ENCODE data around the gene PAX4. TPM values are rescaled to one million over a fixed set of nuclear protein-coding genes. Genes with fewer than 3 reads are reported as not detected.

The PAX4 gene
- total RNA-seq, 4 donors from 2014 or later: 0.41 to 5.0 TPM; not detected in 2

DNA sequence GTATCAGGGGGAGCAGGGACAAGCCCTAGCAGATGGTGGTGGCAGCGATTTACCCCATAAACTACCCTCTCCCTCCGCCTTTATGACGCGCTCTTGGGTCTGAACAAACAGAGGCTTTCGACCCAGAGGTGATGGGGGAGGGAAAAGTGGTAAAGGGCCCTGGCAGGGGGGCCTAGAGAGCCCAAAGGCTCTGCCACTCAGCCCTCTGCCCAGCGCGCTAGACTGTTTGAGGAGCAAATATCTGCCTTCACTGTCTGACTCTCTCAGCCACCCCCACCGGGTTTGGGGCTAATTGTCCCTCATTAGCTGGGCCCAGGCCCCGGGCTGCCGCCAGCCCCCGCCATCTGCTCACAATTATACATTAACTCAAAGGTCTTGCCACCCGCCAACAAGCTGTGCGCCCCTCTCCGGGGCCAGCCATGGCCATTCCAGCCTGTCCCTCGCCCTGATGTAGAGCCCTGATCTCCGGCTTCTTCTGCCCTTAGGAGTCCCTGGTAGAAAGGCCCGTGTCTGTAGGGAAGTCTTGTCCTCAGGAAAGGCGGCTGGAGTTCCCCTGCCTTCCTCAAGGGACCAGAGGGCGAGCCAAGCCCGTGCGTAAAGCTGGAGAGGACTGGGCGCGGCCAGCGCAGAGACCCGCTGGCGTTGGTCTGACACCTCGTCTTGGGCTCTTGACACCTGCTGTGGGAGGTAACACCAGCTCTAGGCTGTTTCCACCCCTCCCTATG, 1.9 kb upstream of the PAX4 start:
- TF ChIP-seq POLR2A (IDR thresholded peaks at IDR 0.05): no peak
- no peak for TF ChIP-seq EP300 (IDR thresholded peaks at IDR 0.05; ENCODE audit: low read depth)
- TF ChIP-seq POLR2AphosphoS5 (IDR thresholded peaks at IDR 0.05): no peak
- TF ChIP-seq, protein P1, sequence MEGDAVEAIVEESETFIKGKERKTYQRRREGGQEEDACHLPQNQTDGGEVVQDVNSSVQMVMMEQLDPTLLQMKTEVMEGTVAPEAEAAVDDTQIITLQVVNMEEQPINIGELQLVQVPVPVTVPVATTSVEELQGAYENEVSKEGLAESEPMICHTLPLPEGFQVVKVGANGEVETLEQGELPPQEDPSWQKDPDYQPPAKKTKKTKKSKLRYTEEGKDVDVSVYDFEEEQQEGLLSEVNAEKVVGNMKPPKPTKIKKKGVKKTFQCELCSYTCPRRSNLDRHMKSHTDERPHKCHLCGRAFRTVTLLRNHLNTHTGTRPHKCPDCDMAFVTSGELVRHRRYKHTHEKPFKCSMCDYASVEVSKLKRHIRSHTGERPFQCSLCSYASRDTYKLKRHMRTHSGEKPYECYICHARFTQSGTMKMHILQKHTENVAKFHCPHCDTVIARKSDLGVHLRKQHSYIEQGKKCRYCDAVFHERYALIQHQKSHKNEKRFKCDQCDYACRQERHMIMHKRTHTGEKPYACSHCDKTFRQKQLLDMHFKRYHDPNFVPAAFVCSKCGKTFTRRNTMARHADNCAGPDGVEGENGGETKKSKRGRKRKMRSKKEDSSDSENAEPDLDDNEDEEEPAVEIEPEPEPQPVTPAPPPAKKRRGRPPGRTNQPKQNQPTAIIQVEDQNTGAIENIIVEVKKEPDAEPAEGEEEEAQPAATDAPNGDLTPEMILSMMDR (IDR thresholded peaks at IDR 0.05): no peak
- Histone ChIP-seq H3K27ac (no peak overlapping the region), H3K9me3 (no peaks in the 10 kb centered on the region), H3K36me3 (no peaks in the 10 kb centered on the region), H3K4me1 (no peaks in the 10 kb centered on the region), H3K4me3 (no peak overlapping the region), H3K27me3 (peaks cover 60% of the 10 kb centered on the region)
- intact Hi-C loops (cut with DNase I; ENCODE audit: low total_unique reads) (no loop called here), in situ Hi-C loops (cut with MboI; ENCODE audit: low pct_ligation_motif_present in 1 of 4, low pct_unique_long_range_greater_than_20kb in 1 of 4, low sequenced_read_pairs in 3 of 4) (no loop called here)
- no peak for DNase-seq
- WGBS, 2 donors (ENCODE audit: low coverage in 1 of 2): 16% methylated on average over 27 of the region's 27 CpGs; no CpG with 5 or more reads in 1 of the 2 donors

DNA sequence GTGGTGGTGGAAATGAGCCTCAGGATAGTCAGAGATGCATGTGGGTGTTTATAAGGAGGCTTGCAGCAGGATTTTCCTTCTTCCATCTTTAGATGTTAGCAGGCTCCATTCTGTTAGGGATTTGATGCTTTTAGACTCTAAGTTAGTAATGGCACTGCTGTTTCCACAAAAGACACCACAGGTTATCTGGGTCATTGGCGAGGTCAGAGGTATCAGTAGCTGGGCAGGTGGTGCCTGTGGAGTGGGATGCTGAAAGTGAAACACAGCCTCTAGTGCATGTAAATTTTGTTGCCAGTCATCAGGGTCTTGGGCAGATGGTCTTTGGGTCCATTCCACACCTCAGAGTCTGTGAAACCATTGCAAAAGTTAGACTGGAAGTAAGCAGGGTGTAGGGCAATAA, 833 bp upstream of the PAX4 start:
- Histone ChIP-seq H3K27ac (no peak overlapping the region), H3K36me3 (no peaks in the 10 kb centered on the region), H3K27me3 (peaks cover 63% of the 10 kb centered on the region), H3K4me3 (no peak overlapping the region), H3K4me1 (no peaks in the 10 kb centered on the region), H3K9me3 (no peaks in the 10 kb centered on the region)
- intact Hi-C loops (cut with DNase I; ENCODE audit: low total_unique reads): no loop called here
- TF ChIP-seq POLR2AphosphoS5 (IDR thresholded peaks at IDR 0.05) (no peak), POLR2A (IDR thresholded peaks at IDR 0.05) (no peak)
- TF ChIP-seq, protein P1 (IDR thresholded peaks at IDR 0.05): no peak
- in situ Hi-C loops (cut with MboI; ENCODE audit: low pct_ligation_motif_present in 1 of 4, low pct_unique_long_range_greater_than_20kb in 1 of 4, low sequenced_read_pairs in 3 of 4): no loop called here
- no peak for DNase-seq
- WGBS, 2 donors (ENCODE audit: low coverage in 1 of 2): 63% methylated on average over 1 of the region's 1 CpG; no CpG with 5 or more reads in 1 of the 2 donors

- intact Hi-C loops (cut with DNase I; ENCODE audit: low total_unique reads) (no loop called here), in situ Hi-C loops (cut with MboI; ENCODE audit: low pct_ligation_motif_present in 1 of 4, low pct_unique_long_range_greater_than_20kb in 1 of 4, low sequenced_read_pairs in 3 of 4) (no loop called here)
- Histone ChIP-seq H3K4me1 (no peaks in the 10 kb centered on the region), H3K9me3 (no peaks in the 10 kb centered on the region), H3K4me3 (no peak overlapping the region), H3K27me3 (peaks cover 61% of the 10 kb centered on the region), H3K27ac (no peak overlapping the region), H3K36me3 (no peaks in the 10 kb centered on the region)
- DNase-seq: no peak
- 83 to 91% methylated on average over 2 to 5 of the region's 5 CpGs for WGBS, 2 donors (ENCODE audit: low coverage in 1 of 2)
- TF ChIP-seq POLR2A (IDR thresholded peaks at IDR 0.05) (no peak), POLR2AphosphoS5 (IDR thresholded peaks at IDR 0.05) (no peak), EP300 (IDR thresholded peaks at IDR 0.05; ENCODE audit: low read depth) (no peak)
- TF ChIP-seq, protein P1 (IDR thresholded peaks at IDR 0.05): no peak
Measured at GRCh38 chr7:127616724-127617123, 1.2 kb downstream of the PAX4 start.

GRCh38 chr7:127612263-127612662, 5.7 kb downstream of the PAX4 start:
- no peak overlapping the region for H3K27ac ChIP-seq
- in situ Hi-C loops (cut with MboI; ENCODE audit: low pct_ligation_motif_present in 1 of 4, low pct_unique_long_range_greater_than_20kb in 1 of 4, low sequenced_read_pairs in 3 of 4): no loop called here
- no peaks in the 10 kb centered on the region for H3K9me3 ChIP-seq
- 79% methylated on average over 1 of the region's 1 CpG; no CpG with 5 or more reads in 1 of the 2 donors for WGBS, 2 donors (ENCODE audit: low coverage in 1 of 2)
- H3K36me3 ChIP-seq: no peaks in the 10 kb centered on the region
- no peak for DNase-seq
- intact Hi-C loops (cut with DNase I; ENCODE audit: low total_unique reads): no loop called here
- no peak overlapping the region for H3K4me3 ChIP-seq
- no peaks in the 10 kb centered on the region for H3K4me1 ChIP-seq
- TF ChIP-seq POLR2AphosphoS5 (IDR thresholded peaks at IDR 0.05): no peak
- H3K27me3 ChIP-seq: peaks cover 26% of the 10 kb centered on the region

DNA sequence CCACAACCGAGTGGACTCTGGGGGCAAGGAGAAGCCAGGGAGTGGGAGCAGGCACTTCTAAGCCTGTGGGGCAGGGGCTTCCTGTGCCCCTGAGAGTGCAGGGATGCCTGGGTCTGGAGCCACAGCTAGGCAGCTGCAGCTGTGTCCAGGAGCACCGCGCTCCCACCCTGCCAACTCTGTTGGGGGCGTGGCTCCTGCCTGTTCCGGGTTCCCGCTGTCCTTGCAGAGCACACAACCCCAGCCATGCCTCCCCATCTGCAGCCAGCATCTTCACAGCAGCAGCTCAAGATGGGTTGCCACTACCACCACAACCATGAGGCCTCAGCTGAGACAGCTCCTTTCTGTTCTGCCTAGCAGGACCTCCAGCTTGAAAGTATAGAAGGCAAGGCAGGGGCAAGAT, 8.6 kb downstream of the PAX4 start:
- in situ Hi-C loops (cut with MboI; ENCODE audit: low pct_ligation_motif_present in 1 of 4, low pct_unique_long_range_greater_than_20kb in 1 of 4, low sequenced_read_pairs in 3 of 4) (no loop called here), intact Hi-C loops (cut with DNase I; ENCODE audit: low total_unique reads) (no loop called here)
- DNase-seq: no peak
- no peaks in the 10 kb centered on the region for H3K9me3 ChIP-seq
- H3K27ac ChIP-seq: no peak overlapping the region
- H3K27me3 ChIP-seq: peaks cover under 1% of the 10 kb centered on the region
- no peak overlapping the region for H3K4me3 ChIP-seq
- 97% methylated on average over 5 of the region's 6 CpGs; no CpG with 5 or more reads in 1 of the 2 donors for WGBS, 2 donors (ENCODE audit: low coverage in 1 of 2)
- H3K4me1 ChIP-seq: no peaks in the 10 kb centered on the region
- TF ChIP-seq, protein P1 (IDR thresholded peaks at IDR 0.05): no peak
- no peak for TF ChIP-seq EP300 (IDR thresholded peaks at IDR 0.05; ENCODE audit: low read depth)
- no peak for TF ChIP-seq POLR2AphosphoS5 (IDR thresholded peaks at IDR 0.05)
- no peak for TF ChIP-seq POLR2A (IDR thresholded peaks at IDR 0.05)
- no peaks in the 10 kb centered on the region for H3K36me3 ChIP-seq
